ENCODE data around the gene WDFY4.

DNA sequence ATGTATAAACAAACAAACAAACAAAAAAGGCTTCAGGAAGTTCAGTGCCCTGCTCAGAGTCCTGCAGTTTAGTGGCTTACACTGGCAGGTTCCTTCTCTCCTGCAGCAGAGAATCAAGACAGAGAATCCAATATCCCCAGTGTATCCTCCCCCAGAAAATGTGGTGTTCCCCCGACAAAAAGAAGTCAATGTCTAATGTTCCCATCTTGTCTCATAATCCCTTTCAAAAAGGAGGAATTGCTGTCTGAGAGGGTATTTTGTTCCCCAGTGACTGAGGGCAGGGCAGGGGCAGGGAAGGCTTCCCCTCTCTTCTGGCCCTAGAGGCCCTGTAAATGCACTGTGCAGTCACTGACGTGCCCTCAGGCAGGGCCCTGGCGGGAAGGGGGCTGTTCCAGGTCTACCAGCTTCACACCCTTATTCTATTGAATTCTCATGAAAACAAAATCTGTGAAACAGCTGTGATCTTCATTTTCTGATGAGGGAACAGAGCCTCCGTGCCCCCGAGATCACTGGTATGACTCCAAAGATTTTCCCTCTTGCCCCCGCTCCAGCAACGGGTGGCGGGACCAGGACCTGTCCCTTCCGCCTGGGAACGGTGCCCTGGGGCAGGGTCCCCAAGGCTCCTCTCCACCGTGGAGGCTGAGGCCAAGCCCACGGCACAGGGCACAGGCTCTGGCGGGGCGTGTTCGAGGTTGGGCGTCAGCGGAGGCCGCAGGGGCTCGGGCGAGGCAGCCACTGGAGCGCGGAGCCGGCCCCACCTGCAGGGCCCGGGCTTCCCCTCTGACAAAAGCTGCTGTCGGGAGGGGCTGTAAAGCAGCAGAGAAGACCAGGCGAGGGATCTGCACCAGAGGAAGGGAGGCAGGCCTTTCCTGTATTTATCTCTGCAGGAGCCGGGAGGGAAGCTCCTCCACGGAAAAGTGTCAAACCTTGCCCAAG is 13.4 kb upstream of the WDFY4 start:
- TF ChIP-seq CTCF (IDR thresholded peaks at IDR 0.05; ENCODE audit: insufficient read depth, low read depth, low read length) (no peak), EZH2 (IDR thresholded peaks at IDR 0.05; ENCODE audit: insufficient read depth, low read length) (no peak)

Measured in astrocyte (in vitro differentiated cells and primary cell).